Skeletal muscle tissue (tissue), 4 donors: ENCODE measurements around the gene VMP1. TPM values are rescaled to one million over a fixed set of nuclear protein-coding genes. Genes with fewer than 3 reads are reported as not detected.

Experiments used
- H3K27ac ChIP-seq: one replicate; pipeline ENCODE4 v1.7.0; 2013; ENCODE audit warnings: mild to moderate bottlenecking, low read depth, low read length, inconsistent platforms
- H3K27me3 ChIP-seq, 3 donors: one replicate each; pipeline ENCODE4 v1.7.0; 2013; ENCODE audit warnings: low read length in 3 of 3; ENCODE audit not compliant: control insufficient read depth in 3 of 3, insufficient read depth in 3 of 3
- H3K36me3 ChIP-seq, 3 donors: one replicate each; pipeline ENCODE4 v1.7.0; 2013; ENCODE audit warnings: low read length in 3 of 3; ENCODE audit not compliant: control insufficient read depth in 3 of 3, insufficient read depth in 3 of 3
- H3K4me1 ChIP-seq, 3 donors: one replicate each; pipeline ENCODE4 v1.7.0; 2013; ENCODE audit warnings: low read length in 3 of 3, mild to moderate bottlenecking in 3 of 3; ENCODE audit not compliant: control insufficient read depth in 3 of 3, insufficient read depth in 3 of 3
- H3K4me3 ChIP-seq, 3 donors: one replicate each; pipeline ENCODE4 v1.7.0; 2013; ENCODE audit warnings: low read length in 3 of 3
- H3K9ac ChIP-seq, 3 donors: one replicate each; pipeline ENCODE4 v1.7.0; 2013; ENCODE audit warnings: low read length in 3 of 3, mild to moderate bottlenecking in 3 of 3, moderate library complexity in 2 of 3, low read depth in 1 of 3
- H3K9me3 ChIP-seq, 3 donors: one replicate each; pipeline ENCODE4 v1.7.0; 2013; ENCODE audit warnings: low read length in 3 of 3; ENCODE audit not compliant: control insufficient read depth in 3 of 3
- total RNA-seq: library from RNA; depleted of rRNA; stranded (reverse); fragments of >200 nt; gene quantifications from one replicate; pipeline ENCODE4 v1.2.3, GENCODE V29; 2014
- donor health status: Osteomylitis.

VMP1 gene
- total RNA-seq, 1 donor from 2014 or later = 128 TPM

- no peaks in the 10 kb centered on the region for H3K9me3 ChIP-seq
- no peaks in the 10 kb centered on the region for H3K4me1 ChIP-seq
- H3K36me3 ChIP-seq = peaks cover 2 to 12% (median 2%) of the 10 kb centered on the region in 3 donors
- no peak overlapping the region for H3K9ac ChIP-seq
- no peak overlapping the region for H3K27ac ChIP-seq
- H3K27me3 ChIP-seq = no peaks in the 10 kb centered on the region
- no peak overlapping the region for H3K4me3 ChIP-seq
Measured at GRCh38 chr17:59811209-59811608, 103.8 kb downstream of the VMP1 start.

- Histone ChIP-seq H3K27me3 (no peaks in the 10 kb centered on the region), H3K36me3 (peaks cover 2 to 12% (median 2%) of the 10 kb centered on the region in 3 donors), H3K27ac (no peak overlapping the region), H3K9me3 (no peaks in the 10 kb centered on the region), H3K4me1 (no peaks in the 10 kb centered on the region), H3K9ac (no peak overlapping the region), H3K4me3 (no peak overlapping the region)
Measured at GRCh38 chr17:59812139-59812538, 104.7 kb downstream of the VMP1 start.

- H3K27me3 ChIP-seq = no peaks in the 10 kb centered on the region
- H3K36me3 ChIP-seq = peaks cover 0 to 12% (median 2%) of the 10 kb centered on the region in 3 donors
- no peaks in the 10 kb centered on the region for H3K4me1 ChIP-seq
- H3K9me3 ChIP-seq = no peaks in the 10 kb centered on the region
- H3K27ac ChIP-seq = no peak overlapping the region
- no peak overlapping the region for H3K4me3 ChIP-seq
- H3K9ac ChIP-seq = no peak overlapping the region
Measured at GRCh38 chr17:59814276-59814675, 106.8 kb downstream of the VMP1 start.

- Histone ChIP-seq H3K4me1 (no peaks in the 10 kb centered on the region), H3K27me3 (no peaks in the 10 kb centered on the region), H3K9me3 (no peaks in the 10 kb centered on the region), H3K27ac (no peak overlapping the region), H3K4me3 (no peak overlapping the region), H3K9ac (no peak overlapping the region), H3K36me3 (peaks cover 0 to 12% (median 2%) of the 10 kb centered on the region in 3 donors)
Measured at GRCh38 chr17:59814685-59815084, 107.2 kb downstream of the VMP1 start.

GRCh38 chr17:59815965-59816364, 108.5 kb downstream of the VMP1 start:
- H3K27ac ChIP-seq = peak overlapping the region; percentile 21

GRCh38 chr17:59825533-59826322, 118.3 kb downstream of the VMP1 start:
- Histone ChIP-seq H3K4me1 (peaks cover 12 to 32% (median 24%) of the 10 kb centered on the region in 3 donors), H3K9ac (peak overlapping the region in 1 of 3 donors; percentile 51), H3K27ac (peak overlapping the region; percentile 79), H3K27me3 (no peaks in the 10 kb centered on the region), H3K36me3 (no peaks in the 10 kb centered on the region), H3K4me3 (no peak overlapping the region), H3K9me3 (no peaks in the 10 kb centered on the region)

More at GRCh38 chr17:59815965-59816364, 108.5 kb downstream of the VMP1 start:
- peaks cover 0 to 12% (median 2%) of the 10 kb centered on the region in 3 donors for H3K36me3 ChIP-seq
- H3K9ac ChIP-seq = no peak overlapping the region
- H3K4me3 ChIP-seq = no peak overlapping the region
- no peaks in the 10 kb centered on the region for H3K4me1 ChIP-seq
- H3K9me3 ChIP-seq = no peaks in the 10 kb centered on the region
- H3K27me3 ChIP-seq = no peaks in the 10 kb centered on the region

GRCh38 chr17:59826706-59827453, 119.4 kb downstream of the VMP1 start:
- H3K36me3 ChIP-seq = no peaks in the 10 kb centered on the region
- H3K9ac ChIP-seq = no peak overlapping the region
- peak overlapping the region; percentile 79 for H3K27ac ChIP-seq
- H3K4me3 ChIP-seq = no peak overlapping the region
- H3K9me3 ChIP-seq = no peaks in the 10 kb centered on the region
- peaks cover 12 to 32% (median 24%) of the 10 kb centered on the region in 3 donors for H3K4me1 ChIP-seq
- H3K27me3 ChIP-seq = no peaks in the 10 kb centered on the region

GRCh38 chr17:59827721-59828477, 120.4 kb downstream of the VMP1 start:
- H3K27ac ChIP-seq = peak overlapping the region; percentile 79
- no peak overlapping the region for H3K9ac ChIP-seq
- H3K4me3 ChIP-seq = no peak overlapping the region
- no peaks in the 10 kb centered on the region for H3K27me3 ChIP-seq
- H3K4me1 ChIP-seq = peaks cover 12 to 33% (median 24%) of the 10 kb centered on the region in 3 donors
- no peaks in the 10 kb centered on the region for H3K36me3 ChIP-seq
- no peaks in the 10 kb centered on the region for H3K9me3 ChIP-seq

GRCh38 chr17:59828478-59828760, 121.0 kb downstream of the VMP1 start:
- H3K9ac ChIP-seq = no peak overlapping the region
- peaks cover 12 to 35% (median 24%) of the 10 kb centered on the region in 3 donors for H3K4me1 ChIP-seq
- no peak overlapping the region for H3K4me3 ChIP-seq
- no peaks in the 10 kb centered on the region for H3K27me3 ChIP-seq
- H3K27ac ChIP-seq = peak overlapping the region; percentile 79
- H3K36me3 ChIP-seq = no peaks in the 10 kb centered on the region
- no peaks in the 10 kb centered on the region for H3K9me3 ChIP-seq
